Dedifferentiated amniotic fluid mesenchymal stem cell (primary cell): ENCODE measurements around the gene SOWAHD.
"Not testable (repeated sequence)": the region's sequence is repeated elsewhere in the genome, so short reads cannot be mapped to it uniquely, and the experiment has no call there.

ENCODE experiments used
- DNase-seq: peaks from one replicate; pipeline ENCODE4 v3.0.0-alpha.2; 2016; ENCODE audit errors: extremely low spot score

Gene SOWAHD

DNA sequence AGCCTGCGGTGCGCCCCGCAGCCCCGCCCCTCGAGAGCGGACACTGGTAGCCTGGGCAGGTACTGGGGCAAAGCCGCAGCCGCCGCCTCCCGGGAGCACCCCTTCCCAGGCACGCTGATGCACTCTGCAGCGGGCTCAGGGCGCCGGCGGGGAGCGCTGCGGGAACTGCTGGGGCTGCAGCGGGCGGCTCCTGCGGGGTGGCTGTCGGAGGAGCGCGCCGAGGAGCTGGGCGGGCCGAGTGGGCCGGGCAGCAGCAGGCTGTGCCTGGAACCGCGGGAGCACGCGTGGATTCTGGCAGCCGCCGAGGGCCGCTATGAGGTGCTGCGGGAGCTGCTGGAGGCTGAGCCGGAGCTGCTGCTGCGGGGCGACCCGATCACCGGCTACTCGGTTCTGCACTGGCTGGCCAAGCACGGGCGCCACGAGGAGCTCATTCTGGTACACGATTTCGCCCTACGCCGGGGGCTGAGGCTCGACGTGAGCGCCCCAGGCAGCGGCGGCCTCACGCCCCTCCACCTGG lies 401 bp downstream of the SOWAHD start:
- no peak for DNase-seq

DNA sequence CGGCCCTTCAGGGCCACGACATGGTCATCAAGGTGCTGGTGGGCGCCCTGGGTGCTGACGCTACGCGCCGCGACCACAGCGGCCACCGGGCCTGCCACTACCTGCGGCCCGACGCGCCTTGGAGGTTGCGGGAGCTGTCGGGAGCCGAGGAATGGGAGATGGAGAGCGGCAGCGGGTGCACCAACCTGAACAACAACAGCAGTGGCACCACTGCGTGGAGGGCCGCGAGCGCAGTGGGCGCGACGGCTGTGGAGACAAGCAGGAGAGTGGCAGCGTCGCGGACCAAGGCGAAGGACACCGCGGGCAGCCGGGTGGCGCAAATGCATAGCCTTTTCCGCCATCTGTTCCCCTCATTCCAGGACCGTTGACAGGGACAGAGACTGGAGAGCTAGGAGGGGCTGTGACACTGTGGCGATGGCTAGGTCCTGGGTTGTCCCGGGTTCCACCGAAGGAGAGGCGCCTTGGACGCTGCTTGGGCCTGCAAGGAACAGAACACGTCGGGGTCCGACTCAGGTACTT lies 919 bp downstream of the SOWAHD start:
- no peak for DNase-seq

DNA sequence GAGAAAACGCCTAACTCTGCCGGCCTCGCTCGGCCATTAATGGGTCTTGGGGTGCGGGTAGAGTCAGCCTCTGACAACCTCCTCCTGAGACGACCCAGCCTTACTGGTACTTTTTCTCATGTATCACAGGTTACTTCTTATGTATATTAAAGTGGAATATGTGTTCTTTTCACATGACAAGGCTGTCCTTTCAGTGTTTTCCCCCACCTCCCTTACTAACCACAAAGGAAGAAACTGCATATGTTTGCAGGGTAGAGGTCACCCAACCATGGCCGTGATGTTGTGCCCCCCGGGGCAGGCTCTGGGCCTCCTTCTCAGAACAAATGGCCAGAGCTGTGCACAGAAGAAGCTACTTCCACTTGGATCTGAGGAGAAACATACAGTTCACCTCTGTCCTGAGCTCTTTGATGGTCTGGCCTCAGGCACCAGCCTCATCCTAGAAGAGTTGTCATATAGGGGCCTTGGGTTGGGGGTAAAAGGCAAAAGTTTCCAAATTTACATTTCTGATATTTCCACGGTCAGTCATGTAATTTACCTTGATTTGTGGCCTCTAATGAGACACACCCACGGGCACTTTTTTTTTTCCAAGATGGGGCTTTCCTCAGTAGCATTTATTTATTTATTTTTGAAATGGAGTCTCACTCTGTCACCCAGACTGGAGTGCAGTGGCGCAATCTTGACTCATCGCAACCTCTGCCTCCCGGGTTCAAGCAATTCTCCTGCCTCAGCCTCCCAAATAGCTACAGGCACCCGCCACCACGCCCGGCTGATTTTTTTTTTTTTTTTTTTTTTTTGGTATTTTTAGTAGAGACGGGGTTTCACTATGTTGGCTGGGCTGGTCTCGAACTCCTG lies 1.9 kb downstream of the SOWAHD start:
- no peak for DNase-seq

DNA sequence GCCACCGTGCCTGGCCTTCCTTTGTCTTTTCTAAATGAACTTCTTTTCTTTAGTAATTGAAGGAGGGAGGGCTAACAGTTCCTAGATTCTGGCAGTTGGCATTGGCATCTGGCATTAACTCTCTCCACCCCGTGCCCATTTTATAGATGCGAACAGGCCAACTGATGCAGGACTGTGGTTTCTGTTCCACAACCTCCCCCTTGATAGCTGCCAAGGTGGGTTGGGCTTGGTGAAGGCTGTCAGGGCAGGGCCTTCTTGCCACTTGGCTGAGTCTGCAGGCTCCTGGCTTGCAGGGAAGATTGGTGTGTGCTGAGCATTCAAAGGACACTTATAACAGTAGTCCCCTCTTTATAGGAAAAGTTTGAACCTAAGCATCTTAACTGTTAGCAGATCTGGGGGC lies 4.3 kb downstream of the SOWAHD start:
- DNase-seq: no peak

DNA sequence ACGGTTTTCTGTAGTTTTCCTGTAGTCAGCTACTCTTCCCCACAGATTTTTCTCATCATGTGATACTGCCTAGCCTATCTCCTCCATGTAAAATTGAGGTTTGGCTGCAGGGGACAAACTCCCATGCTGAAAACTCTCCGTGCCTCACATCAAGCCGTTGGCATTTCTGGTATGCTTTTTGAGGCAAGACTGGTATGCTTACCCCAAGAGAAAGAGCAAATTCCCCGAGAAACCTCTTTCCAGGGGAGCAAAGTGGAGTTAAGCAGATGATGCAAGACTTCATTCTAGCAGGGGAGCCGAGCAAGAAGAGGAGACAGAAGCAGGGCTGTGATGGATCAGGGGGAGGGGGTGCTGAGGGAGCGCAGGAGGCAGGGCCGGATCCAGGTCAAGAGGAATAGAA lies 4.8 kb downstream of the SOWAHD start:
- DNase-seq: peak; percentile 87

DNA sequence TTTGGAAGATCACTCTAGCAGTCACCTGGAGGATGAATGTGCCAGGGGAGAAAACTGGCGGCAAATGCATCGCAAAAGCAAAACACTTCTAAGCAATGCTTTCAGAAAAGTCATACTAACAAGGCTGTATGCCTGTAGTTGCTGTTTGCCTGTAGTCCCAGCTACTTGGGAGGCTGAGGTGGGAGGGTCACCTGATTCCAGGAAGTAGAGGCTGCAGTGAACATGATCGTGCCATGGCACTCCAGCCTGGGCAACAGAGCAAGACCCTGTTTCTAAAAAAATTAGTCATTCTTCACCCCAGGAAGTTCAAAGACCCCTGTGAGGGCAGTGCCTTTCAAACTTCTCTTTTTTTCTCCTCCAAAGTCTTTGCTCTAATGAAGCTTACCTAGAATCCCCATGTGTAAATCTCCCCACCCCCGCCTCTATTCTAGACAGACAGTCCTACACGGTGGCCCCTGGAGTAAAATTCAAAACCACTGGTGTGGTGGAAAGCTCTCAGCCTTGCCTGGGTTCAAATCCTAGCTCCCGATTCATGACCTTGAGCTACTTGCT lies 5.5 kb downstream of the SOWAHD start:
- DNase-seq: no peak

DNA sequence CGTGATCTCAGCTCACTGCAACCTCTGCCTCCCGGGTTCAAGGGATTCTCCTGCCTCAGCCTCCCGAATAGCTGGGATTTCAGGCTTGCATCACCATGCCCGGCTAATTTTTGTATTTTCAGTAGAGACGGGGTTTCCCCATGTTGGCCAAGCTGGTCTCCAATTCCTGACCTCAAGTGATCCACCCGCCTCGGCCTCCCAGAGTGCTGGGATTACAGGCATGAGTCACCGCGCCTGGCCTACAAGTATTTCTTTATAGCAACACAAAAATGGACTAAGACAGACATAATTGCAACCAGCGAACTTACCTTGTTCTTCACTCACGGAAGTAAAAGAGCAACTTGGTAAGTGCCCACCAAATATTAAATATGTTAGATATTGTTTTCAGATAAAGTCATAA lies 10.0 kb downstream of the SOWAHD start:
- not testable (repeated sequence) for DNase-seq

DNA sequence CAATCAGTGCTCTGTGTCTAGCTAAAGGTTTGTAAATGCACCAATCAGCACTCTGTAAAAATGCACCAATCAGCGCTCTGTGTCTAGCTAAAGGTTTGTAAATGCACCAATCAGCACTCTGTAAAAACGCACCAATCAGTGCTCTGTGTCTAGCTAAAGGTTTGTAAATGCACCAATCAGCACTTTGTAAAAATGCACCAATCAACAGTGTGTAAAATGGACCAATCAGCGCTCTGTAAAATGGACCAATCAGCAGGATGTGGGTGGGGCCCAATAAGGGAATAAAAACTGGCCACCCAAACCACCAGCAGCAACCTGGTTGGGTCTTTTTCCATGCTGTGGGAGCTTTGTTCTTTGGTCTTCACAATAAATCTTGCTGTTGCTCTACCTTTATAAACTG lies 11.0 kb downstream of the SOWAHD start:
- not testable (repeated sequence) for DNase-seq

DNA sequence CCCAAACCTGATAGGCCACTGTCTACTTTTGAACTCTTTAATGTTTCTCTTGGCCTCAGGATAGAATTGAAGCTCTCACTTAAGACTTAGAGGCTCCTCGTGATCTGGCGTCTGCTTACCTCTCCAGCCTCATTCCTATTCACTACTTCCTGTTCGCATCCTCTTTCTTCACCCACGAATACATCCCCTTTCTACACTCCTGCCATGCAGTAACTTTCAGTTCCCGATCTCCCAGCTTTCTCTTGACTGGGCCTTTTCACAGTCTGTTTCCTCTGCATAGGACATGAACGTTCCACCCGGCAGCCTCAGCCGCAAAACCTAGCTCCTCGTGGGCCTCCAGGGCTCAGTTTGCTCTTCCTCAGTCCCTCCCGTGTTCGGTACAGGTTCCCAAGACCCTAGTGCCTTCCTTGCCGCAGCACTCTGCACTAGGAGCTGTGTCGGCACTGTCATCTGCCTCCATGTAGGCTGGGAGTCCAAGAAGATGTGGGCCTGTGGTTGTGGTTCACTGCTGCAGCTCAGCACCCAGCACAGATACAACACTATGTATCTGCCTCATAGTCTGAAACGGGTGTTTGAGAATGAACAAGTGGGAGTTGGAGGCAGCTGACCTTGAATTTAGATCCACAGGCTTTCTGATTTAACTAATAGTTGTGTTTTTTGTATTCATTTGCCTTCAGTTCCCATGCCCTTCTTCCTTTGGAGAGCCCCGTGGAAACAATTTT lies 17.3 kb downstream of the SOWAHD start:
- no peak for DNase-seq

DNA sequence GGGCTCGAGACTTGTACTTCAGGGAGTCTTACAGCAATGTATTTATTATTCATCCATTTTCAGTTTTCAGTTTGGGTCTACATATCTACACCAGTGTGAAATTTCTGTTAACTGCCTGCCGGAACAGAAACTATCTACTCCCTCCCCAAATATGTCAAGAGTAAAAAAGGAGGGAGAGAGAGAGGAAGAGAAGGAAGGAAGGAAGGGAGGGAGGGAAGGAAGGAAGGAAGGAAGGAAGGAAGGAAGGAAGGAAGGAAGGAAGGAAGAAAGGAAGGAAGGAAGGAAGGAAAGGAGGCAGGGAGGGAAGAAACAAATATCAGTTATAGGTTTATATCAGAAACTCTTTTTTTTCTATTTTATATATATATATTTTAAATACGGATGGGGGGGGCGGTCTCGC lies 20.4 kb downstream of the SOWAHD start:
- no peak for DNase-seq

DNA sequence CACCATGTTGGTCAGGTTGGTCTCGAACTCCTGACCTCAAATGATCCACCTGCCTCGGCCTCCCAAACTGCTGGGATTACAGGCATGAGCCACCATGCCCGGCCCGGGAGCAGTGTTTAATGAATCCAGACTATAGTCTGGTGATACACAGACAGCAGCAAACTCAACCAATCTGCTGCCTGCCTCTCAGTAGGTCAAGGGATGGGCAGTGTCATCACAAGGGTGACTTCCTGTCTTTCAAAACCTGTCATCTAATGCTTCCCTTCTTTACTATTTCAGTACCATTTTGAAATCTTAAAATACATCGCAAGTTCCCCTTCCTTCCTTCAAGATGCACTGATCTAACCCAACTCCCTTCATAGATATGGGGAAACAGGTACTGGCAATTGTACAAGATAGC lies 24.6 kb downstream of the SOWAHD start:
- DNase-seq: no peak

DNA sequence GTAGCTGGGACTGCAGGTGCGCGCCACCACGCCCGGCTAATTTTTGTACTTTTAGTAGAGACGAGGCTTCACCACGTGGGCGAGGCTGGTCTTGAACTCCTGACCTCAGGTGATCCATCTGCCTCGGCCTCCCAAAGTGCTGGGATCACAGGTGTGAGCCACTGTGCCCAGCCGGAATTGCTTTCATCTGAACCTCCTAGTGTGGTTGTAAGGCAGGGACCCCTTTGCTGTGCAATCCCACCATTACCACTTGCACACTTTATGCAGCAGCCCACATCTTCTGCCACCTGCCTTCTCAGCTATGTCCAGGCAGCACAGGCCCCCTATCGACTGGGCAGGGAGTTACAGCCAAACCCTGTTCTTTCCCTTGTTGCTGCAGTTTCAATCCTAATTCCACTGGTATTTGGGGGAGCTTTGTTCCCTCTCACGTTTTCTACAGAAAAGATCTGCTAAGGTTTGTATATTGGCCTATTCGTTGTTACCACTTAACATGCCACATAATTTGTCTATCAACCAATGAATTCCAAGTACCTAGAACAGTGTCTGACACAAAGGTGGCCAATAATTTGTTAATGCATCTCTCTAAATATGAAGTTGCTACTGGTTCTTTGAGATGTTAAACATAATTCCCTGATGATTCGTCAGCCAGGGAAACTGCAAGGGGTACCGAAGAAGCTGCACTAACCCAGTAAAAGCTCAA lies 26.5 kb downstream of the SOWAHD start:
- no peak for DNase-seq

DNA sequence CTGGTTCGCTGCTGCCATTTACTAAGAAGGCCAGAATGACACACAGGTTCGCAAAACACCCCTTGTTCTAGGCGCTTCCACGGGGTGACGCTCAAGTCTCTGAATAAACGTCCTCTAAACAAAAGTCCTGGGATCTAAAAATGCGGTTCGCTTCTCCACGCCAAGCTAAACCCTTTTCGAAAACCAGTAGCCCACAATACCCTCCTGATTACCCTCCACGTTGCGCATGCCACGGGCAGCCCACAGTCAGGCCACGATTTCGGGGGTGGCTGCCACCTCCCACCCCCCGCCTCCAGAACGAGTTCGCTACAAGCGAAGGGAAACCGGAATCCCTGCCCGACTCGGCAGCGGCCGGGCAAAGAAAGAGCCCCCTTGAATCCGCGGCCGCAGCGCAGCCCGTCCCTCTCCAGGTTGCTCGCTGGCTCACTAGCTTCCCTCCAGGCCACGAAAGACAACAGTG lies 32.6 kb downstream of the SOWAHD start:
- DNase-seq: peak; percentile 23

DNA sequence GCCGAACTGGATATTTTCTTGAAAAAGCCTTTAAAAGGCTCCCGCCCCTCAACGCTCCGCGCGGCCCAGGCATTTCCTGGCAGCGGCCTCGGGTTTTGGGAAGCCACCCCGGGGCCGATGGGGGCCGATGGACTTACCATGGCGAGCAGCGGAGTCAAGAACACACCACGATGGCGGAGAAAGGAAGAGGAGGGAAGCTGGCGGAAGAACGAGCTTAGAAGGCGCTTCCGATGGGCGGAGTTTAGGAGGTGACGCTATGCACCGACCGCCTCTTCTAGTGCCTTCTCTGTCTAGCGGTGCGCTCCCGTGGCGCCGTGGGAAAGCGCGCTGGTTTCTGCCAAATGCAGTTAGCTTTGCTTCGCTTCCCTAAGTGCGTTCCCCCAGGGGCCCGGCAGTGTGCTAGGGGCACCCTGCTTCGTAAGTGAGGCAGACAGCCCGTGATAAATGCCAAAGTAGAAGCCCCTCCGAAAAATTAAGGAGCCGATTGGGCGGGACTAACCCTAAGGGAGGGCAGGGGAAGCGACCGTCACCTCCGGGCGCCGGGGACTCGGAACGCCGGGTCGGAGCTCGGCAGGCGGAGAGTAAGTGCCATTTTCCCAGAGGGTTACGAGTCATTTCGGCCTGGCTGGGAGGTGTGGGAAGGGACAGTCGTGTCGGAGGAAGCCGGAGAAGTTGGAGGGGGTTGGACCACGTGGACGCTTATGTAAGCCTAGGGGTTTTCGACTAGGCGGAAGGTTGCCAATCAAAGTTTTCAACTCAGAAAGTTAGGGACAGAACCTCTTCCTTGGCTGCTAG lies 33.2 kb downstream of the SOWAHD start, which contains the start of gene RPL39:
Gene RPL39 (minus strand): TSS at position 194 of the 795 bp plus-strand sequence. CDS start 54 bp downstream, at position 140.
- DNase-seq: peak; percentile 82

DNA sequence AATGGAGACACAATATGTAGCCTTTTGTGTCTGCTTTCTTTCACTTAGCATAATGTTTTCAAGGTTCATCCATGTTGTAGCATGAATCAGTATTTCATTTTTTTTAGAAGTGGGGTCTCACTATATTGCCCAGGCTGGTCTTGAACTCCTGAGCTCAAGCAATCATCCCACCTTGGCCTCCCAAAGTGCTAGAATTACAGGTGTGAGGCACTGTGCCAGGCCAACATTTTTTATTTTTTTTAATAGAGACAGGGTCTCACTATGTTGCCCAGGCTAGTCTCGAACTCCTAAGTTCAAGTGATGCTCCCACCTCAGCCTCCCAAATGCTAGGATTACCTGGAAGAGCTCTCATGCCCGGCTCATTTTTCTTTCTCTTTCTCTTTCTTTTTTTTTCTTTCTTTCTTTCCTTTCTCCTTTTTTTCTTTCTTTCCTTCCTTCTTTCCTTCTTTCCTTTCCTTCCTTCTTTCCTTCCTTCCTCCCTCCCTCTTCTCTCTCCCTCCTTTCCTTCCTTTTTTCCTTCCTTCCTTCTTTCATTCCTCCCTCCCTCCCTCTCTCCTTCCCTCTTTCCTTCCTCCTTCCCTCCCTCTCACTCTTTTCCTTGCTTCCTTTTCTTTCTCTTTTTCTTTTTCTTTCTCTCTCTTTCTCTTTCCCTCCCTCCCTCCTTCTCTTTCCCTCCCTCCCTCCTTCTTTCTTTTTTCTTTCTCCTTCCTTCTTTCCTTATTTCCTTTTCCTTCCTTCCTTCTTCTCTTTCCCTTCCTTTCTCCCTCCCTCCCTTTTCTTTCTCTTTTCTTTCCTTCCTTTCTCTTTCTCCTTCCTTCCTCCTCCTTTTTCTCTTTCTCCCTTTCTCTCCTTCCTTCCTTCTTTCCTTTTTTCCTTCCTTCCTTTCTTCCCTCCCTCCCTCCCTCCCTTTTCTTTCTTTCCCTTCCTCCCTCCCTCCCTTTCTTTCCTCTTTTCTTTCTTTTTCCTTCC lies 43.1 kb downstream of the SOWAHD start:
- no peak for DNase-seq

DNA sequence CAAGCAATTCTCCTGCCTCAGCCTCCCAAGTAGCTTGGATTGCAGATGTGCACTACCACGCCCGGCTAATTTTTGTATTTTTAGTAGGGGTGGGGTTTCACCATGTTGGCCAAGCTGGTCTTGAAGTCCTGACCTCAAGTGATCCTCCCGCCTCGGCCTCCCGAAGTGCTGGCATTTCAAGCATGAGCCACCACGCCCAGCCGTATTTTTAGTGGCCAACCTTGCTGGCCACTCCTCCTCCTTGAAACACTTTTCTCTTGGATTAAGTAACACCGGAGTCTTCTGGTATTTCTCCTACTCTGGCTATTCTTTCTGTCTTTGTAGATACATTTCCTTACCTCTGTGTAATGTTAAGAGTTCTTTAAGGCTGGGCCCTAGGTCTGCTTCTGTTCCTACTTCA lies 44.2 kb downstream of the SOWAHD start:
- no peak for DNase-seq

DNA sequence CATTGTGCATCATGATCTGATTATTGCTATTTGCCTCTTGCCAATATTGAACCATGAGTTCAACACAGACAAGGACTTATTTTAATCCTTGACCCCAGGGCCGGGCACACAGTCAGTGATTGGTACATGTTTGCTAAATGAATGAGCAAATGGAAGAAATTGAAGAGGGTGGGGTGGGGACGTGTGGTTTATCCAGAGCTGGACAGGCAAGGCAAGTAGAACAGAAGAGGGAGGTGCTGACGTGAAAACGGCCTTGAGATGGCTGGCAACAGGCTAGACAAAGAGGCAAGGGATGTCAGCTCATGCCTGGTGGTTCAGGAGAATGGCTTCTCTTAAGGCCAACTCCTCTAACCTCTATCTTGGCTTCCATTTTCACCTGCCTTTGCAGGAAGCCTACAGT lies 50.1 kb downstream of the SOWAHD start:
- not testable (repeated sequence) for DNase-seq

DNA sequence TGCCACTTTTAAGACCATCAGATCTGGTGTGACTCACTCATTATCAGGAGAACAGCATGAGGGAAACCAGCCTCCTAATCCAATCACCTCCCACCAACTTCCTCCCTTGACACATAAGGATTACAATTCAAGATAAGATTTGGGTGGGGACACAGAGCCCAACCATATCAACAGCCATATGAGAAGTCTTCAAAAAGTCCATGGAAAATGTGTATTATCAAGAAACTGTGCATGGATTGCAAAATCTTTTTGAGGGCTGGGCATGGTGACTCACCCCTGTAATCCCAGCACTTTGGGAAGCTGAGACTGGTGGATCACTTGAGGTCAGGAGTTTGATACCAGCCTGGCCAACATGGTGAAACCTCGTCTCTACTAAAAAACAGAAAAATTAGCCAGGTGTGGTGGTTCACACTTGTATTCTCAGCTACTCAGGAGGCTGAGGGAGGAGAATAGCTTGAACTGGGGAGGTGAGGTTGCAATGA lies 50.8 kb downstream of the SOWAHD start:
- DNase-seq: no peak
